Muscle layer of colon (tissue), 2 donors: Measurements from ENCODE around the gene HAUS5.
"Not testable (repeated sequence)": the region's sequence is repeated elsewhere in the genome, so short reads cannot be mapped to it uniquely, and the experiment has no call there.

ENCODE experiments used
- H3K27ac ChIP-seq: one replicate; pipeline ENCODE4 v1.7.0; 2013; ENCODE audit warnings: low read depth, mild to moderate bottlenecking, low read length, moderate library complexity
- H3K27me3 ChIP-seq, 2 donors: one replicate each; pipeline ENCODE4 v1.7.0; 2013; ENCODE audit warnings: low read length in 2 of 2, mild to moderate bottlenecking in 2 of 2; ENCODE audit not compliant: insufficient read depth in 2 of 2, control insufficient read depth in 1 of 2
- H3K36me3 ChIP-seq: one replicate; pipeline ENCODE4 v1.7.0; 2013; ENCODE audit warnings: mild to moderate bottlenecking, low read length; ENCODE audit not compliant: insufficient read depth
- H3K4me1 ChIP-seq: one replicate; pipeline ENCODE4 v1.7.0; 2013; ENCODE audit warnings: mild to moderate bottlenecking, low read length; ENCODE audit not compliant: insufficient read depth
- H3K4me3 ChIP-seq, 2 donors: one replicate each; pipeline ENCODE4 v1.7.0; 2013; ENCODE audit warnings: low read length in 2 of 2, low read depth in 1 of 2, mild to moderate bottlenecking in 1 of 2, moderate library complexity in 1 of 2
- H3K9ac ChIP-seq: one replicate; pipeline ENCODE4 v1.7.0; 2013; ENCODE audit warnings: low read length
- H3K9me3 ChIP-seq: one replicate; pipeline ENCODE4 v1.7.0; 2013; ENCODE audit warnings: mild to moderate bottlenecking, low read length
- donor health status: abdominal sarcoma.
- donor health status: Adenocarcinoma of cecum.

Gene HAUS5

DNA sequence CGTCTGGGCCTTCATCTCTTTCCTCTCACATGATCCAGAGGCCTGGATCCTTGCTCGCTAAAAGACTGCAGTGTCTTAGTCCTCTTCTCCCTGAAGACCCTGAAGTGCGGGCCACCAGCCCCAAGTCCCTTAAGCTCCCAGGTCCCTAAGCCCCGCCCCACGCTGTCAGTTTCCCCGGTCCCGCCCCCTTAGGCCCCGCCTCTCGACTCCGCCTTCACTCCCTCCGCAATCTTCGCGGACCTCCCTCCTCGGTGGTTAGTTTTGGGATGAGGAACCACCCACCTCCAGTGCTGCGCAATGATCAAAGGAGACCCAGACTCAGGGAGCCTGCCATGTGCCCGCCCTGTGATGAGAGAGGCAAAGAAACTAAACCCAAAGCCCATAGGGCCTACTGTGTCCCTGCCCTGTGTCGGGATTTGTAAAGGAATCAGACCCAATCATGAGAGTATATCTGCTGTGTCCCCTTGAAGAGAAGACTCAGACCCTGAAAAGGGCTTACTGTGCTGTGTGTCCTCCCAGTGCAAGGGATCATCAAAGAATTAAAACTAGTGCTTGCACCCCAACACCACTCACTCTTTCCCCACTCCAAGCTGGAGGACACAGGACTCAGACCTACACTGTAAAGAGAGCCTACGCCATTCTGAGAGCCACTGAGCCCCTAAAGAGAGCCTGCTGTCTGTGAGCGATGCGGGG is 32.6 kb downstream of the HAUS5 start:
- peaks cover 2% of the 10 kb centered on the region for H3K36me3 ChIP-seq
- H3K9ac ChIP-seq, result peak overlapping the region; percentile 17
- H3K4me1 ChIP-seq, result peaks cover 19% of the 10 kb centered on the region
- H3K4me3 ChIP-seq, result peak overlapping the region; percentile 74 to 83
- H3K27me3 ChIP-seq, result no peaks in the 10 kb centered on the region
- no peaks in the 10 kb centered on the region for H3K9me3 ChIP-seq
- peak overlapping the region; percentile 97 for H3K27ac ChIP-seq

DNA sequence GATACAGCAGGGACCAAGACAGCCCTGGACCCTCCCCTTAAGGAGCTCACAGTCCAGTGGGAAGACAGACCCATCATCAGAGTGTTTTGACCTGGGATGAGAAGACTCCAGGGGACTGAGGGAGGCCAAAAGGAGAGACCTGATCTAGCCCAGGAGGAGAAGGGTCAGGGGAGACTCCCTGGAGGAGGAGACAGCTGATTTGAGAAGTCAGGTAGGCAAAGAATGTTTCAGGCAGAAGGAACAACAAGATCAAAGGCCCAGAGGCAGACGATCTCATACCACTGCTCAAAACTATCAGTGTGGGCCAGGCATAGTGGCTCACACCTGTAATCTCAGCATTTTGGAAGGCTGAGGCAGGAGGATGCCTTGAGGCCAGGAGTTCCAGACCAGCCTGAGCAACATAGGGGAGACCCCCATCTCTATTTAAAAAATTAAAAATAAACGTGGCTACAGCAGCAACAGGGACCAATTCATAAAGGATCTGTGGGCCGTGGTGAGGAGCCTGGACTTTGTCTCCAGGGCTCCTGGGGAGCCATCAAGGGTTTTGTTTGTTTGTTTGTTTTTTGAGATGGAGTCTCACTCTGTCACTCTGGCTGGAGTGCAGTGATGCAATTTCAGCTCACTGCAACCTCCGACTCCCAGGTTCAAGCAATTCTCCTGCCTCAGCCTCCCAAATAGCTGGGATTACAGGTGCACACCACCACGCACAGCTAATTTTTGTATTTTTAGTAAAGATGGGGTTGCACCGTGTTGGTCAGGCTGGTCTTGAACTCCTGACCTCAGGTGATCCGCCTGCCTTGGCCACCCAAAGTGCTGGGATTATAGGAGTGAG is 33.4 kb downstream of the HAUS5 start:
- Histone ChIP-seq H3K27ac (no peak overlapping the region), H3K9me3 (no peaks in the 10 kb centered on the region), H3K4me1 (peaks cover 19% of the 10 kb centered on the region)

DNA sequence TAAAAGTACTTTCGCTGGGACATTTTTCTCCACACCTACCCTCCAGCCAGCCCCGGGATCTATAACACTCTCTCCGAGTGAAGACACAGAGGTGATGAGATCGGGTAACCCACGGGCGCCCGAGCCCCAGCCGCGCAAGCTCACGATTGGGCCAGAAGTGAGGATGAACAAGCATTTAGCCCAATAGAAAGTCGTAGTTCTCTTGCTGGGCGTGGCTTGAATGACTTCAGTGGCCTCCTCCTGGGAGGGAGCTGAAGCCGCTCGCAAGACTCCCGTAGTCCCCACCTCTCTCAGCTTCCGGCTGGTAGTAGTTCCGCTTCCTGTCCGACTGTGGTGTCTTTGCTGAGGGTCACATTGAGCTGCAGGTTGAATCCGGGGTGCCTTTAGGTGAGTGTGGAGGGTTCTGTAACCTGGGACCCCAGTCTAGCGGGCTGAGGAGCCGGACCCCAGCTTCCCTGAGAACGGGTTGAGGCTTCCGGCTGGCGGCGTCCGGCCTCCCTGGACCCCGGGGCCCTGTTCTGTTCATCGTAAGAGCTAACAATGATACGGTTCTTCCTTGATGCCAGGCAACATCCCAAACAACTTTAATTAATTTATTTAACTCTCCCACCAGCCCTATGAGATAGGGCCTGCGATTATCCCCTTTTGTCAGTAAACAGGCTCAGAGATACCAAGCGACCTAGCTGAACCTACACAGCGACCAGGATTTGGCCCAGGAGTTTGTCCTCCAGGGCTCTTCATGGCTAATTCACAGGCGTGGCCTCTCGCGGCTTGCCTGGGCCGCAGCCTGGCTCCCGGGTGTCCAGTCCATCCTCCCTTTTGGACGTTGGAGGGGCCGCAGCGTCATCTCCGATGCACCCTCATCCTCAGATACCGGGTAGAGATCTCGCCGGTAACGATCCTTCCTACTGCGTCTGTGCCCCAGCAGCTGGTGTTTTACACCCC is 35.8 kb downstream of the HAUS5 start, which contains the start of gene COX6B1:
Gene COX6B1 (plus strand): TSS at position 307 of the 945 bp plus-strand sequence. CDS start 2,921 bp downstream, outside the sequence.
- Histone ChIP-seq H3K27ac (peak within 1 kb of the TSS; percentile 90), H3K9ac (peak within 1 kb of the TSS; percentile 93), H3K9me3 (no peaks in the 10 kb centered on the region), H3K4me3 (peak within 1 kb of the TSS; percentile 60 to 88), H3K4me1 (peaks cover 12% of the 10 kb centered on the region), H3K36me3 (peaks cover 8% of the 10 kb centered on the region), H3K27me3 (no peaks in the 10 kb centered on the region)

More for the DNA sequence above, 33.4 kb downstream of the HAUS5 start:
- Histone ChIP-seq H3K9ac (no peak overlapping the region), H3K4me3 (no peak overlapping the region), H3K36me3 (peaks cover 8% of the 10 kb centered on the region), H3K27me3 (no peaks in the 10 kb centered on the region)

- Histone ChIP-seq H3K9me3 (no peaks in the 10 kb centered on the region), H3K4me3 (no peak overlapping the region), H3K27me3 (no peaks in the 10 kb centered on the region), H3K9ac (no peak overlapping the region), H3K4me1 (peaks cover 12% of the 10 kb centered on the region), H3K36me3 (peaks cover 25% of the 10 kb centered on the region), H3K27ac (no peak overlapping the region)
Observed at GRCh38 chr19:35650581-35650980, 38.0 kb downstream of the HAUS5 start.

GRCh38 chr19:35654828-35655227 is 42.3 kb downstream of the HAUS5 start:
- H3K36me3 ChIP-seq, result peaks cover 55% of the 10 kb centered on the region
- not testable (repeated sequence) for H3K27ac ChIP-seq, H3K4me3 ChIP-seq, H3K9ac ChIP-seq, H3K4me1 ChIP-seq, H3K9me3 ChIP-seq, H3K27me3 ChIP-seq

GRCh38 chr19:35655600-35655999 is 43.1 kb downstream of the HAUS5 start:
- Histone ChIP-seq H3K9ac (no peak overlapping the region), H3K36me3 (peaks cover 53% of the 10 kb centered on the region)

DNA sequence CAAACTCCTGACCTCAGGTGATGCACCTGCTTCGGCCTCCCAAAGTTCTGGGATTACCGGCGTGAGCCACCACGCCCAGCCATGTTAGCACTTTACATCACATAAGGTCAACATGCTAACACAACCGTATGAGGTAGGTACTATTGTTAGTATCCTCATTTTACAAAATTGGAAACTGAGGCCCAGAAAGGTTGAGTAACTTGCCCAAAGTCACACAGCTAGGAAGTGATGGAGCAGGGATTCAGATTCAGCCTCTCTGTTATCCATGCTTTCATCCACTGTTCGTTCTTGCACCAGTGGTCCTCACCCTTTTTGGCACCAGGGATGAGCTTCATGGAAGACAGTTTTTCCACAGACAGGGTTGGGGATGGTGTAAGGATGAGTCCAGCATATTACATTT is 44.2 kb downstream of the HAUS5 start:
- H3K4me1 ChIP-seq, result no peaks in the 10 kb centered on the region
- H3K9ac ChIP-seq, result no peak overlapping the region
- H3K9me3 ChIP-seq, result no peaks in the 10 kb centered on the region
- H3K4me3 ChIP-seq, result no peak overlapping the region
- H3K27ac ChIP-seq, result no peak overlapping the region
- H3K36me3 ChIP-seq, result peaks cover 52% of the 10 kb centered on the region
- no peaks in the 10 kb centered on the region for H3K27me3 ChIP-seq

More at GRCh38 chr19:35655600-35655999, 43.1 kb downstream of the HAUS5 start:
- no peaks in the 10 kb centered on the region for H3K27me3 ChIP-seq
- H3K4me3 ChIP-seq, result no peak overlapping the region
- H3K4me1 ChIP-seq, result no peaks in the 10 kb centered on the region
- H3K9me3 ChIP-seq, result no peaks in the 10 kb centered on the region
- H3K27ac ChIP-seq, result no peak overlapping the region

DNA sequence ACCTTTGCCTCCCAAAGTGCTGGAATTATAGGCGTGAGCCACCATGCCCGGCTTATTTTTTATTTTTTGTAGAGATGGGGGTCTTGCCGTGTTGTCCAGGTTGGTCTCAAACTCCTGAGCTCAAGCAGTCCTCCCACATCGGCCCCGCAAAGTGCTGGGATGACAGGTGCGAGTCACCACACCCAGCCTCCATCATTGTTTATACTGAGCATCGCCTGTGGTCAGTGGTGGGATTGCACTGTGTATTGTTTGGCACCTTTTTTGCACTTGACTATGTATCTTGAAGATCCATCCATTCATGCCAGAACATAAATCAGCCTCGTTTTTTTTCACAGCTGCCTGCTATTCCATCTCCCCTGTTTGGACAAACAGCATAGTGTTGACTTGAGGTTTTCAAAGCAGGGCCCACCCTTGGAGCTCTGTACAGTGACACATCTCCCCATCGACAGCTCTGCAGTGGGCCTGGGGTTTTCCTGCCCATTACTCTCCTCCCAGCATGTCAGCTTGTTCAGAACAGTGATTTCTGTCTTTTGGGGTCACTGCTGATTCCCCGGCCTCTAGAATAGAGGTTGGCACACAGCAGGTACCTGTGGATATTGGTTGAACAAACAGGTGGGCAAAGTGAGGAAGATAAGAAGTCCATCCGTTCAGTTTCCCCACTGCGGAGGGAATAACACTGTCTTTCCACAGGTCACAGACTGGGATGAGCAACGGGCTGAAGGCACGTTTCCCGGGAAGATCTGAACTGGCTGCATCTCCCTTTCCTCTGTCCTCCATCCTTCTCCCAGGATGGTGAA is 45.6 kb downstream of the HAUS5 start:
- H3K4me3 ChIP-seq, result no peak overlapping the region
- no peak overlapping the region for H3K27ac ChIP-seq
- H3K36me3 ChIP-seq, result peaks cover 52% of the 10 kb centered on the region
- H3K4me1 ChIP-seq, result no peaks in the 10 kb centered on the region
- no peak overlapping the region for H3K9ac ChIP-seq
- no peaks in the 10 kb centered on the region for H3K9me3 ChIP-seq
- no peaks in the 10 kb centered on the region for H3K27me3 ChIP-seq

GRCh38 chr19:35661995-35662340 is 49.4 kb downstream of the HAUS5 start:
- no peaks in the 10 kb centered on the region for H3K9me3 ChIP-seq
- H3K27ac ChIP-seq, result no peak overlapping the region
- peaks cover 30% of the 10 kb centered on the region for H3K36me3 ChIP-seq

DNA sequence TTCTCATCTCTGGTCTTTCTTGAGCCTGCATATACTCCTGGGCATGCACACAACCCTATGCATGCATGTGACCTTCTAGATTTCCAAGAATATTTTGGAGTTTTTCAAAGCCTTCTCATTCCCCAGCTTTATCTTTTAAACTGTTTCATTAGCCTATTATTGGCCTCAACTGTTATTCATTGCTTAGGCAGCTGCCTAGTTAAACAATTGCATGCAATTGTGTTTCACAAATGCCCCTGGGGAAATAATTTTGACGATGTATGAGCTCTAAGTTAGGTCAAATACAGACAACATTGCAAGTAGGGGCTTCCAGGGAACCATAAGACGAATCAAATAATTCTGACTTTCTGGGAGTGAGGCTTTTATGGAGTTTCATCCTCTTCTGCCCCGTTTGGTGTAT is 51.4 kb downstream of the HAUS5 start:
- H3K4me1 ChIP-seq, result no peaks in the 10 kb centered on the region
- H3K4me3 ChIP-seq, result no peak overlapping the region
- H3K9me3 ChIP-seq, result no peaks in the 10 kb centered on the region
- no peaks in the 10 kb centered on the region for H3K27me3 ChIP-seq
- H3K27ac ChIP-seq, result no peak overlapping the region
- H3K9ac ChIP-seq, result no peak overlapping the region
- peaks cover 13% of the 10 kb centered on the region for H3K36me3 ChIP-seq

More at GRCh38 chr19:35661995-35662340, 49.4 kb downstream of the HAUS5 start:
- Histone ChIP-seq H3K4me3 (no peak overlapping the region), H3K27me3 (no peaks in the 10 kb centered on the region), H3K4me1 (no peaks in the 10 kb centered on the region), H3K9ac (no peak overlapping the region)
